ENCODE measurements around the gene TSHB.

Gene TSHB

DNA sequence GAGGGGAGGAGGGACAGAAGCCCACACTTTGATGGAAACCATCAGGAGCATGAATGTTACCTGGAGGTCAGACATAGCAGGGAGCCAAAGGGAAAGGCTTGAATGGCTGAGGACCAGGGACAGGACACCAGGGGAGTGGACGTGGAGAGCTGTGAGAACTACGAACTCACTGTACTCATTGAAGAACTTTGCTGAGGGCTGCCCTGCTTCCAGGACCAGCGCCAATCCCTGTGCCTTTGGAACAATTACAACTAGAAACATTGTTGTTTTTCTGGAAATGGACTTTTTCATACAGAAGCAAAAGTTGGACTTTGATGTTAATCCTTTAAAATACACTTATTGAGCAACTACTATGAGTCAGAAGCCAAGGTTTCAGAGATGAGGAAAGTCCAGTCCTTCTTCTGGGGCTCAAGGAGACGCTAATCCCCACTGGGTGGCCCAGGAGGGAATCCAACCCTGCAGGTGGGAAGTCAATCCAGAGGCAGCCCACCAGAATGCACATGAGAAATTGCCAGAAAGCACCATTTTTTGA lies 46.8 kb downstream of the TSHB start:
- H3K4me1 ChIP-seq (ENCODE audit: control insufficient read depth, low read length), result no peaks in the 10 kb centered on the region
- H3K4me3 ChIP-seq (ENCODE audit: low read length), result no peak overlapping the region
- no peak overlapping the region for H3K4me2 ChIP-seq (ENCODE audit: low read length)
- H3F3A ChIP-seq (ENCODE audit: control insufficient read depth, insufficient read depth), result no peaks in the 10 kb centered on the region
- no peaks in the 10 kb centered on the region for H3K79me2 ChIP-seq (ENCODE audit: control insufficient read depth, low read length)
- H4K20me1 ChIP-seq (ENCODE audit: control insufficient read depth, insufficient read depth, low read depth, low read length), result no peaks in the 10 kb centered on the region
- no peaks in the 10 kb centered on the region for H3K27me3 ChIP-seq (ENCODE audit: control insufficient read depth, low read length)
- no peak overlapping the region for H3K27ac ChIP-seq (ENCODE audit: low read depth, low read length)
- no peak for TF ChIP-seq EZH2phosphoT487 (IDR thresholded peaks at IDR 0.05; ENCODE audit: borderline replicate concordance, low read length)
- TF ChIP-seq, protein P1, sequence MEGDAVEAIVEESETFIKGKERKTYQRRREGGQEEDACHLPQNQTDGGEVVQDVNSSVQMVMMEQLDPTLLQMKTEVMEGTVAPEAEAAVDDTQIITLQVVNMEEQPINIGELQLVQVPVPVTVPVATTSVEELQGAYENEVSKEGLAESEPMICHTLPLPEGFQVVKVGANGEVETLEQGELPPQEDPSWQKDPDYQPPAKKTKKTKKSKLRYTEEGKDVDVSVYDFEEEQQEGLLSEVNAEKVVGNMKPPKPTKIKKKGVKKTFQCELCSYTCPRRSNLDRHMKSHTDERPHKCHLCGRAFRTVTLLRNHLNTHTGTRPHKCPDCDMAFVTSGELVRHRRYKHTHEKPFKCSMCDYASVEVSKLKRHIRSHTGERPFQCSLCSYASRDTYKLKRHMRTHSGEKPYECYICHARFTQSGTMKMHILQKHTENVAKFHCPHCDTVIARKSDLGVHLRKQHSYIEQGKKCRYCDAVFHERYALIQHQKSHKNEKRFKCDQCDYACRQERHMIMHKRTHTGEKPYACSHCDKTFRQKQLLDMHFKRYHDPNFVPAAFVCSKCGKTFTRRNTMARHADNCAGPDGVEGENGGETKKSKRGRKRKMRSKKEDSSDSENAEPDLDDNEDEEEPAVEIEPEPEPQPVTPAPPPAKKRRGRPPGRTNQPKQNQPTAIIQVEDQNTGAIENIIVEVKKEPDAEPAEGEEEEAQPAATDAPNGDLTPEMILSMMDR (IDR thresholded peaks at IDR 0.05; ENCODE audit: low read depth, low read length, poor library complexity, severe bottlenecking), result no peak
- no peaks in the 10 kb centered on the region for H3K9me3 ChIP-seq (ENCODE audit: control insufficient read depth, insufficient read depth, low read length)
- no peaks in the 10 kb centered on the region for H3K9me2 ChIP-seq (replicated peaks; ENCODE audit: control insufficient read depth, low read length)
- no peaks in the 10 kb centered on the region for H3K36me3 ChIP-seq (ENCODE audit: control insufficient read depth, low read length)

- Histone ChIP-seq H3K27ac (ENCODE audit: low read depth, low read length) (no peak overlapping the region), H3K36me3 (ENCODE audit: control insufficient read depth, low read length) (no peaks in the 10 kb centered on the region), H3K79me2 (ENCODE audit: control insufficient read depth, low read length) (no peaks in the 10 kb centered on the region), H3K4me3 (ENCODE audit: low read length) (no peak overlapping the region), H3K9me2 (replicated peaks; ENCODE audit: control insufficient read depth, low read length) (no peaks in the 10 kb centered on the region), H4K20me1 (ENCODE audit: control insufficient read depth, insufficient read depth, low read depth, low read length) (no peaks in the 10 kb centered on the region), H3F3A (ENCODE audit: control insufficient read depth, insufficient read depth) (no peaks in the 10 kb centered on the region), H3K4me1 (ENCODE audit: control insufficient read depth, low read length) (no peaks in the 10 kb centered on the region), H3K4me2 (ENCODE audit: low read length) (no peak overlapping the region), H3K9me3 (ENCODE audit: control insufficient read depth, insufficient read depth, low read length) (no peaks in the 10 kb centered on the region), H3K27me3 (ENCODE audit: control insufficient read depth, low read length) (no peaks in the 10 kb centered on the region)
- TF ChIP-seq, protein P1 (IDR thresholded peaks at IDR 0.05; ENCODE audit: low read depth, low read length, poor library complexity, severe bottlenecking), result no peak
- TF ChIP-seq EZH2phosphoT487 (IDR thresholded peaks at IDR 0.05; ENCODE audit: borderline replicate concordance, low read length), result no peak
Observed at GRCh38 chr1:115077286-115077983, 47.8 kb downstream of the TSHB start.

GRCh38 chr1:115077984-115078330 lies 48.3 kb downstream of the TSHB start:
- H3K27me3 ChIP-seq (ENCODE audit: control insufficient read depth, low read length), result no peaks in the 10 kb centered on the region
- H3K27ac ChIP-seq (ENCODE audit: low read depth, low read length), result no peak overlapping the region
- no peaks in the 10 kb centered on the region for H4K20me1 ChIP-seq (ENCODE audit: control insufficient read depth, insufficient read depth, low read depth, low read length)
- H3K4me1 ChIP-seq (ENCODE audit: control insufficient read depth, low read length), result no peaks in the 10 kb centered on the region
- H3K9me3 ChIP-seq (ENCODE audit: control insufficient read depth, insufficient read depth, low read length), result no peaks in the 10 kb centered on the region
- H3F3A ChIP-seq (ENCODE audit: control insufficient read depth, insufficient read depth), result no peaks in the 10 kb centered on the region
- H3K4me2 ChIP-seq (ENCODE audit: low read length), result no peak overlapping the region
- H3K4me3 ChIP-seq (ENCODE audit: low read length), result no peak overlapping the region
- H3K36me3 ChIP-seq (ENCODE audit: control insufficient read depth, low read length), result no peaks in the 10 kb centered on the region
- TF ChIP-seq EZH2phosphoT487 (IDR thresholded peaks at IDR 0.05; ENCODE audit: borderline replicate concordance, low read length), result no peak
- TF ChIP-seq, protein P1 (IDR thresholded peaks at IDR 0.05; ENCODE audit: low read depth, low read length, poor library complexity, severe bottlenecking), result no peak
- no peaks in the 10 kb centered on the region for H3K9me2 ChIP-seq (replicated peaks; ENCODE audit: control insufficient read depth, low read length)
- H3K79me2 ChIP-seq (ENCODE audit: control insufficient read depth, low read length), result no peaks in the 10 kb centered on the region

All from DOHH2 (cell line).